GM18499 (cell line): ENCODE measurements around the gene SPTB.

Experiments used
- ATAC-seq: cut with Tn5 transposase; IDR thresholded peaks from one replicate; pipeline ENCODE4 v1.9.1; 2021; ENCODE audit warnings: moderate number of reproducible peaks; ENCODE audit not compliant: insufficient read depth, unreplicated experiment

The SPTB gene

GRCh38 chr14:64702493-64703394 is 177.0 kb downstream of the SPTB start:
- no peak for ATAC-seq

DNA sequence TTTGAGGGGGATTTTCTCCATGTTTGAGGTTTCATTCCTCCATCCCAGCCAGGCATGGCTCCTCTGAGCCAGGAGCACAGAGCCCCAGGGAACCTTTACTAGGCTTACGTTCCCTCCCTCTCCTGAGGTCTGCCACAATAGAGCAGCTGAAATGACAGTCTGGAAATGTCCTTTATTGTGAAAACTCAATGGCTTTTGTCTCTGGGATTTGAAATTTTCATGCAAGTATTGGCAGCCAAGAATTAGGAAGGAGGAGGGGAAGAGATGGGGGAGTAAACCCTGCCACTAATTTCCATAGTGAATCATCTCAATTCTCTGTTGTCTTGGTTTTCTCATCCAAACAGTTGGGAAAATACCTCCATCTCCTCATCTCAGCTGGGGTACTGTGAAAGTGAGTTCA is 178.0 kb downstream of the SPTB start:
- ATAC-seq, result no peak

DNA sequence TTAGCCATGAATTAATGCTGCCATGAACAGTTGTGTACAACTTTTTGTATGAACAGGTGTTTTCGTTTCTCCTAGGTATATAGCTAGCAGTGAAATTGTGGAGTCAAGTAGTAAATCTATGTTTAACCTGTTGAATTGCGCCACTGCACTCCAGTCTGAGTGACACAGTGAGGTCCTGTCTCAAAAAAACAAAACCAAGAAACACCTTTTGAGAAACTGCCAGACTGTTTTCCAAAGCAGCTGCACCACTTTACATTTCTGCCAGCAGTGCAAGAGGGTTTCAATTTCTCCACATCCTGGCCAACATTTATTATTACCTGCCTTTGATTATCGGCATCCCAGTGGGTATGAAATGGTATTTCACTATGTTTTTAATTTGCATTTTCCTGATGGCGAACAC is 178.8 kb downstream of the SPTB start:
- no peak for ATAC-seq

- no peak for ATAC-seq
Measured at GRCh38 chr14:64700290-64700689, 179.4 kb downstream of the SPTB start.

DNA sequence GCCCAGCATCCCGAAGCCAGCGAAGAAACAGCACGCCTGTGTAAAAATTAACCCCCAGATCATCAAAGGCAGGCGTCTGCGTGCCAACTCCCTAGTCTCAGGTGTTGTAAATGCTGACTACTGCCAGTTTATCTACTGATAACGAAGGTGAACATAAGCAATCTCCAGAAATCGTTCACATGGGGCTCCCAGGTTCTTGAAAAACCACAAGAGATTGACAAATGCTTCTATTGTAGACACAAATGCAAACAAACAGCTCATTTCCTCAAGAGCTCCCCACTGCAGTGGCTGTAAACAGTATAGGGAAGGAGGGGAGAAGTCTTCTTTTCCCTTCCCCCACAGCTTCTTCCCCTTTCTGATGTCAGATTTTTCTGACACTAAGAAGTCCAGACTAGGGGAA is 180.8 kb downstream of the SPTB start:
- no peak for ATAC-seq

DNA sequence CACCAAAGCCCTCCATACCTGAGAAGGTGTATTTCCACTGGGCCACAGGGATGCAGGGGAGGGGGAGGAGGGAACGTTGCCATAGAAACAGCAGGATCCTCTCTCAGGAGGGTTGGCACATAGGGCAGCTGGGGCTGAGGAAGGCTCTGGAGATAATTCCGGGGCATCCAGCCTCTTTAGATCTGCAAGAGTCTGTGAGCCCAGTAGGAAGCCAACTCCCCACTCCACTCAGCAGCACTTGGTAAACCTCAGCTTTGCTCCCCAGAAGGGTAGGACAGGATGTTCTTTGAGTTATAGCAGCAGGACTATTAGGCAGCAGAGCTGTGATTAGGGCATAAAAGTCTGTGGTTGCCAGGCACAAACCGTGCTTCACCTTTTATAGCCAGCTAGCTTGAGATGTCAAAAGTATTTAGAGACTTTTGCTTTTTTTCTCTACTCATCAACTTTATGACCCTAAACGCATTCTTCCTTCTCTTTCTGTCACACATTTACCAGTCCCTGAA is 183.3 kb downstream of the SPTB start:
- no peak for ATAC-seq
